ENCODE data around the gene ST6GALNAC3.
A peak's percentile ranks its signal among the peaks of the same experiment; 100 is the strongest.
"Not testable (repeated sequence)": the region's sequence is repeated elsewhere in the genome, so short reads cannot be mapped to it uniquely, and the experiment has no call there.

The ST6GALNAC3 gene

DNA sequence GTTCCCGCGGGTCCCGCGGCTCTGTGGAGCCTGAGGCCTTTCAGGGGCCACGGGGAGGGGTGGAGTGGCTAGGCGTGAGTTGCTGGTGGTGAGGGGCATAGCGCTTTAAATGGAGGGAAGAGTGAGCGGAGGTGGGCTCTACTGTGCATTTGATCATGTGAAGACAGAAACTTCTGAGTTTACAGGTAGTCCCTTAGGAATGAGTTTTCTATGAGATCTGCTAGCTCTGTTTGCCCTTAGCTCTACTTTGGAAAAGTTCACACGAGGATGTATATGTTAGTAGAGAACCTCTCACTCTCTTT, 593 bp downstream of the ST6GALNAC3 start:
- DNase-seq = peak; percentile 1

DNA sequence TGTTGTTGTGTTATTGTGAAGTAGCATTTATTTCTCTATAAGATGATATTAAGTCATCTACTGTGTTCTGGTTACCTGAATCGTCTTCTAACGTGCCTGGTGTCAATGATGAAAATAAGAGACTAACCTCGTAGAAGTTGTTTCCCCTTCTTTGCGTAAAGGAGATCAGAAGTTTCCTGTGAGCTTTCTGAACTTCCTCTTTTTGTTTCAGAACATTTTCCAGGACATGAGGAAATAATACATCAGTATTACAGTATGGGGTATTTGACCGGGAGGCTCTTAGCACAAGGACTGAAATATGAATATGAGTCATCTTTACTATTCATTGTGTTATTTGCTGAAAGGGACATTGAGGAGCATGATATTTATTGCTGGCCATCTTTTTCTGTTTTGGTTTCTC, 1.3 kb downstream of the ST6GALNAC3 start:
- no peak for DNase-seq

- no peak for DNase-seq
These were observed 5.1 kb downstream of the ST6GALNAC3 start for GRCh38 chr1:76079475-76080227.

- no peak for DNase-seq
These were observed 6.1 kb downstream of the ST6GALNAC3 start for GRCh38 chr1:76080552-76081079.

- no peak for DNase-seq
These were observed 7.5 kb downstream of the ST6GALNAC3 start for GRCh38 chr1:76082062-76082461.

DNA sequence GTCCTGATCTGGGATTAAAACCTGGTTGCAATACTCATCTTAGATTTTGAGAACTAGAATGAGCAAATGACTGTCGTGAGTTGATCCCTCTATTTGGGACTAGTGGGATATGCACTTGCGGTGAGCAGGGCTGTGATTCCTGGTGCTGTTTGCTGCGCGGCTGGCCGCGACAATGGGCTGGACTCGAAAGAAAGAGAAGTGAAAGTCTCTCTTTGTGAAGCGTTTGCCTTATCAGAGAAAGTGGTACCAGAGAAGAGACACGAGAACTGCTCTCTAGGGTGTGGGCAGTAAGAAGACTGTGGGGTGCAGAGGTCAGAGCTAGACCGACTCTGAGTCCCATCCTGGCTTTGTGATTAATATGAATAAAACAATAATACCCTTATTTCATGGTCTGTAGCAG, 8.6 kb downstream of the ST6GALNAC3 start:
- DNase-seq = no peak

DNA sequence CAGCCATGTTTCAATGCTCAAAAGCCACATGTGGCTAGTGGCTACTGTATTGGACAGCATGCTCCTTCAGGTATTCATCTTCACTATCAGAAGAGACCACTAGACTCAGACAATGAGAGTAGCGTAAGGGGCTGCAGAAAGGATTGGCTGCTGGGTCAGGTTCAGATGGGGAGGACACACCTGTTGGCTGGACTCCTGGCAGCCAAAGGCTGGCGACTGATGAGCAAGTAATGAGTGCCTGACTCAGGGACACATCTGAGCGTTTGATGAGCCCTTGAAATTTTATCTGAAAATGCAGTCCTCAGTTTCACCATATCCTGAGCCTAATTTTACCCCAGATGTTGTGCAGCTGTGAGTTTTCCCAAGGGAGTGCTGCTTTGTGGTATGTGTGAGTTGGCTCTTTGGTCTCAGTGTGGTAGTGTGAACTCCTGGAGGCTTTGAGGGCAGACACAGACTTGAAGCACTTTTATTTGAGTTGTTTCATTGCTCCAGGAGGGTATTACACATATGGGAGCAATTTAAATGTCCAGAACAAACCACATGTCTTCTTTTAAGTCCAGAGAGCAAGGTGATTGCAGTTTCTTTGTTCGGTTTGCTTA, 9.6 kb downstream of the ST6GALNAC3 start:
- no peak for DNase-seq

GRCh38 chr1:76084685-76085084, 10.1 kb downstream of the ST6GALNAC3 start:
- DNase-seq = no peak

- DNase-seq = no peak
These were observed 11.6 kb downstream of the ST6GALNAC3 start for GRCh38 chr1:76086109-76086508.

DNA sequence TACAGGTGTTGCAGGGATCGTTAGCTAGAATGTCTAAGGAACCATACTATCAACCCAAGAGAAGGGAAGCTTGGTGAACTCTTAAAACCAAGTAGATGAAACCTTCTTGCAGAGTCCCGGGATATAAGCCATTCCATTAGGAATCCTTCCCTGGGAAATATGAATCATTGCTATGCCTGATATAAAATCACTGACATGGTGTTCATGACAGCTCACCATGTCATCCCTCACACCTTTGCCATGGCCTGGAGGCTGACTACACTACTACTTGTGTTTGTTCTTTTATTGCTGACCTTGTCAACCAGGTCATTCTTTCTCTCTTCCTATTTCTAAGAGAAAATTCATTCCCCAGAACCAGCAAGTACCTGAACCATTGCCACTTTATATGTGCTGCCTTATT, 12.1 kb downstream of the ST6GALNAC3 start:
- no peak for DNase-seq

DNA sequence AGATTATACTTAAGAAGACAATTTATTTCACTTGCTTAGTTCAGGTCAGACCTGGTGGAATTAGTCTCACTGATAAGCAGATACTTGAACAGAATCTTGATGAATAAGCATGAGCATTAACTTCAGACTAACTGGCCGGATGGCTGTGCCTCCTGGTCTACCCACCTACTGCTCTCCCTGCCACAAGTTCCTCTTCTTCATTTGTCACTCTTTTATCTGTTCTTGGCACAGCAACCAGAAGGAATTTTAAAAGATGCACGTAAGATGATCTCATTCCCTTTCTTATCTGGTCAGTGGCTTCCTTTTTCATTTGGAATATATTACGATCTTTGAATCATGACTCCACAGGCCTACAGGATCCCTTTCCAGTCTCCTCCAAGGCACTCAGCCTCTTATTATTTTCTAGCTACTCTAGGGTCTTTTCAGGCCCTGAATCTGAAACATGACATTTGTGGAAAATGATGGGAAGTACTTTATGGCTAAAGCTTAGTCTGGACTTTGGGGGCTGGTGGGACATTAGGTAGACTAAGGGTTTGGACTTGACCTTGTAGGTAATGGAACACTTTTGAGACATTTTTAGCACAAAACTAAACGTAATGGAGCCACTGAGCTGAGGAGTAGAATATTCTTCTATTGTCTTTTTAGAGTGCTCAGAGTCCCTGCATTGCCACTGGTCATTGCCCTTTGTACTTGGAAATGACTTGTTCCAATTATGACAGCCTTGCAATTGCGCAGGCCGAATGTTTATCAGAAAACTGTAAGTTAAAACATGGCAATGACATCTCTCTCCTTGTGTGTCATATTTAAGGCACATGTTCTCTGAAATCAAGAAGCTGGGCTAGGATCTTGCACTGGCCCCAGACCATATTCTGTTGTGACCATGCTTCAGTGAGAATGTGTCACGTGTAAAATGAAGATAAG, 16.0 kb downstream of the ST6GALNAC3 start:
- no peak for DNase-seq

DNA sequence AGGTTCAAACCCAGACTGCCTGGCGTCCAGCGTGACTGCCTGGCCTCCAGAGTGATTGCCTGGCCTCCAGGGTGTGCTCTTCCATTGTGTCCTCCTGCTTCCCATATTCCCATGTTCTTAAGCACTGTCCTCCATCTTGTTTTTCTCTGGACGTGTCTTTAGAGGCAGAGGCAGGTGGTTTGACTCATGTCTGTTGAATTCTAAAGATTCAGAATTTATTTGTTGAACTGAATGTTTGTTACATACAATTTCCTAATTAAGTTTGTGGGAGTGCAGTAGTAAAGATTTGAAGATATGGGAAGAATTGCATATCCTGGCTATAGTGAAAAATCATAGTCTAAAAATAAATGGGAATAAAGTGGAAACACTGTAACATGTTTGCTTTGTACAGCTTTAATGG, 18.3 kb downstream of the ST6GALNAC3 start:
- DNase-seq = no peak

GRCh38 chr1:76093522-76094312, 19.2 kb downstream of the ST6GALNAC3 start:
- DNase-seq = no peak

GRCh38 chr1:76095802-76096201, 21.3 kb downstream of the ST6GALNAC3 start:
- no peak for DNase-seq

DNA sequence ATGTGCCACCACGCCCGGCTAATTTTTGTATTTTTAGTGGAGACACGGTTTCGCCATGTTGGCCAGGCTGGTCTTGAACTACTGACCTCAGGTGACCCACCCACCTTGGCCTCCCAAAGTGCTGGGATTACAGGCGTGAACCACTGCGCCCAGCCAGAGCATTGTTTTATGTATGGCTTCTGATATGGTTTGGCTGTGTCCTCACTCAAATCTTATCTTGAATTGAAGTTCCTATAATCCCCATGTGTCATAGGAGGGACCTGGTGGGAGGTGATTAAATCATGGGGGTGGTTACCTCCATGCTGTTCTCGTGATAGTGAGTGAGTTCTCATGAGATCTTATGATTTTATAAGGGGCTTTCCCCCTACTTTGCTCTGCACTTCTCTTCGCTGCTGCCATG, 22.5 kb downstream of the ST6GALNAC3 start:
- not testable (repeated sequence) for DNase-seq

DNA sequence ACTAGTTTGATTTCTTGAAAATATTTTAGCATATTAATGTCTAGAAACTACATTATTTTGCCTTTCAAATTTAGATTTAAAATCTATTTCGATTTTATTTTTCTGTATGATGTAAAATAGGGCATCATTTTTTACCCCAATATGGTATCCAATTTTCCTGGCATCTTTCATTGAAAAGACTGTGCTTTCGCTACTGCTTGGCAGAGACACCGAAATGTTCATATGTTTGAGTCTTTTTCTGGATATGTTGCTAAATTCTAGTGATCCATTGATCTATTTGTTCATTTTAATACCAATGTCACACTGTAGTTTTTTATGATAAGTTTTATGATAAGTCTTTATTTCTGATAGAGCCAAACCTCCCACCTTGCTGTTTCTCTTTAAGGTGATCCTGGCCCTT, 24.3 kb downstream of the ST6GALNAC3 start:
- DNase-seq = no peak

DNA sequence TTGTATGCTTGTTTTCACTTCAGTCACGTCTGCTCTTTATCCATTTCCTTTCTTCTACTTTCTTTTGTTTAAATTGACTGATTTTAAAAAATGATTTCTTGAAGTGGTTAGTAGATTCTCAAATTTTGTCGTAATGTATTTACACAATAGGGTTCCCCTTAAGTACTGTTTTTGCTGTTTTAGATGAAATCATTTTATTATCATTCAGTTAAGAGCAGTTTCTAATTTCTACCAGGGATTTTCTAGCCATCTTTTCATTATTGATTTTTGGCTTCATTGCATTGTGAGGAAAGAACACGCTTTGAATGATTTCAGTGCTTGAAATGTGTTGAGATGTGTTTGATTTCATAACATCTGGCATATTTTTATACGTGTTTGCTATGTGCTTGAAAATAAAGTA, 27.0 kb downstream of the ST6GALNAC3 start:
- DNase-seq = no peak

DNA sequence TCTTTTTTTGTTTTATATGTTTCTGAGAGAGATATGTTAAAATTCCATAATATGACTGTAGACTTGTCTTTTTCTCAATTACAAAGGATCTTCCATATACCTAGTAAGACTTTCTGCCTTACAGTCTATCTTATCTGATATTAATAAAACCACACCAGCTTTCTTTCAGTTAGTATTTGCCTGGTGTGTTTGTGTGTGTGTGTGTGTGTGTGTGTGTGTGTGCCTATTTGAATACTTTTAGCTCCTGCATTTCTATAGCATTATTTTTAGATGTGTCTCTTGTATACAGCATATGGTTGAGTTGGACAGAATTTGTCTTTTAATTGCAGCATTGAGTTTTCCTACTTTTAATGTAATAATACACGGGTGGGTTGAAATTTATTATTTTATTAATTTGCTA, 27.5 kb downstream of the ST6GALNAC3 start:
- no peak for DNase-seq

- no peak for DNase-seq
These were observed 28.5 kb downstream of the ST6GALNAC3 start for GRCh38 chr1:76103034-76103433.

GRCh38 chr1:76105372-76105771, 30.8 kb downstream of the ST6GALNAC3 start:
- DNase-seq = no peak

DNA sequence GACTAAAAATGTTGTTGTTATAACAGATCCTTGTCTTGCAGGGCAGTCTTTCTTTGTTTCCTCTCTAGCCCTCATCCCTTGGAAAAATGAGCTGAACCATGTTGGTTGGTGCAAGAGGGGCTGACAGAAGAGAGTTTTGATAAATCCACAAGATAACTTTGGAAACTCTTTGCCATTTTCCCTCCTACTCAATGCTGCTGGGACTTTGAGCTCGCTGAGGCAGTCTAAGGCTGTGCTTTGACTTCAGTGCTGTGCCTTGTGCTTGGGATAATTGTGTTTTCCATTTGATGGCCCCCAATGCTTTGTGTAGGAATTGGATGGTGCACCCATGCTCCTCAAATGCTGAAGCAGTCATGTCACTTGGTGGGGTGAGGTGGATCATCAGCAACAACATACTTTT, 31.7 kb downstream of the ST6GALNAC3 start:
- DNase-seq = no peak

DNA sequence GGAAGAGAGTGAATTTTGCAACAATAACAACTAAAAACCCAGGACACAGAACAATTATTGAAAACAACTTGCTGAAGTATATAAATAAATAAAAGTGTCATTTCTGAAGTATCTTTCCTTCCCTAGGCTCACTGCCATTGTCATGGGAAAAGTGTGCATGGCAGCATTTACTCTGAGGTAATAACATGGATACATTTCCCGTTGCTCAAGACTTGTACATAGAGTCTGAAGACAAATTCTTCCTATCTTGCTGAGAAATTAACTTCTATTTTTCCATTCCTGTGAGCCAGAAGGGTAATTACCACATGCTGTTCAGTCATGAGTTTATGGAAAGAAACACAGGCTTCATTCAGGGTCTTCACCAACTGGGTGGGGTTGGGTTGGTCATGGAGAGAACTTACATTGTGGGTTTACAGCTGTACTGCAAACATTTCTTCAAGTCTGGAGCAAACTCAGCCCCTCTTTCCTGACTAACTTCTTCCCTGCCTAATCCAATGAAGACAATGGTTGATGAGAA, 32.2 kb downstream of the ST6GALNAC3 start:
- DNase-seq = no peak

GRCh38 chr1:76109404-76109803, 34.9 kb downstream of the ST6GALNAC3 start:
- no peak for DNase-seq
